Effector CD8-positive, alpha-beta T cell (primary cell): ENCODE results near the gene PORCN.
"Not testable (repeated sequence)": the region's sequence is repeated elsewhere in the genome, so short reads cannot be mapped to it uniquely, and the experiment has no call there.

Experiments used
- DNase-seq: peaks from one replicate; lab custom pipeline; 2025; lab: John Stamatoyannopoulos, UW

Gene PORCN

GRCh38 chrX:48513670-48514069 is 4.9 kb downstream of the PORCN start:
- no peak for DNase-seq

- DNase-seq, result no peak
Measured at GRCh38 chrX:48514126-48514806, 5.5 kb downstream of the PORCN start.

GRCh38 chrX:48514868-48515460 is 6.2 kb downstream of the PORCN start:
- no peak for DNase-seq

DNA sequence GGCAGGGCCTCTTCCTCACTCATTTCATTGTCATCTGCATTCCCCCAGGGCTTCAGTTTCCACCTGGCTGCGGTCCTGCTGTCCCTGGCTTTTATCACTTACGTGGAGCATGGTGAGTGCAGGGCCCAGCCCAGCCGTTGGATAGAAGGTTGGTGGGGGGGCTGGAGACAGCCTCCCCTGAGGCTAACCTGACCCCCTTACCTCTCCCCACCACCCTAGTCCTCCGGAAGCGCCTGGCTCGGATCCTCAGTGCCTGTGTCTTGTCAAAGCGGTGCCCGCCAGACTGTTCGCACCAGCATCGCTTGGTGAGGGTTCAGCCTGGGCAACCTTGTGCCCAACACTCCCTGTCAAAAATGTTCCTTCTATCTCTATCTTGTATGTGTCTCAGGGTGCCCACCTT is 7.0 kb downstream of the PORCN start:
- DNase-seq, result no peak

DNA sequence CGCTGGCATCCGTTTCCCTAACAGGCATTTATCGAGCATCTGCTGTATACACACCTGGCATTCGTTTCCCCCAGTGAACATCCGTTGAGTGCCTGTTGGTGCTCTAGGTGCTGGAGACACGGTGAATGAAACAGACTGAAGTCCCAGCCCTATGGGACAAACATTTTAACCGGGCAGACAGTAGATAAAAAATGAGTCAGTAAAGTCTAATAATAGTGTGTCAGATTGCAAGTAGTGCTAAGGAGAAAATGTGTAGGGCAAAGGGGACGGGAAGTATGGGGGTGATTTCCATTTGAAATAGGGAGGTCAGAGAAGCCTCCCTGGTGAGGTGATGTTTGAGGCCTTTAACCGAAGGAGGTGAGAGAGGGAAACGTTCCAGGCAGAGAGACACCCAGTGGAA is 7.5 kb downstream of the PORCN start:
- no peak for DNase-seq

GRCh38 chrX:48516987-48517386 is 8.2 kb downstream of the PORCN start:
- DNase-seq, result no peak

DNA sequence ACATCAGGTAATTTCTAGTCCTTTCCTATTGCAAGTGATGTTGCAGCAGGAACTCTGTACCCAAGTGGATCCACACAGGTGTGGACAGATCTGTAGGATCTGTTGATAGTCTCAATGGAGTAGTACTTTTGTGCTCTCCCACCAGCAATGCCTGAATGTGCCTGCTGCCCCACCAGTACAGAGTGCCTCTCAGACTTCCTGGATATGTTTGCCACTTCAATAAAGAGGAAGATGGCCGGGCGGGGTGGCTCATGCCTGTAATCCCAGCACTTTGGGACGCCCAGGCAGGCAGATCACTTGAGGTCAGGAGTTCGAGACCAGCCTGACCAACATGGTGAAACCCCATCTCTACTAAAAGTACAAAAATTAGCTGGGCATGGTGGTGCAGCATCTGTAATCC is 10.7 kb downstream of the PORCN start:
- DNase-seq, result not testable (repeated sequence)

GRCh38 chrX:48520455-48520854 is 11.7 kb downstream of the PORCN start:
- no peak for DNase-seq

- no peak for DNase-seq
Measured at GRCh38 chrX:48520976-48521352, 12.2 kb downstream of the PORCN start.

- DNase-seq, result peak; percentile 93
Measured at GRCh38 chrX:48521353-48522243, 12.8 kb downstream of the PORCN start, which contains the start of gene EBP. TSS of gene EBP (plus strand) at chrX:48521808. CDS start at chrX:48523772, 1,964 bp downstream.

DNA sequence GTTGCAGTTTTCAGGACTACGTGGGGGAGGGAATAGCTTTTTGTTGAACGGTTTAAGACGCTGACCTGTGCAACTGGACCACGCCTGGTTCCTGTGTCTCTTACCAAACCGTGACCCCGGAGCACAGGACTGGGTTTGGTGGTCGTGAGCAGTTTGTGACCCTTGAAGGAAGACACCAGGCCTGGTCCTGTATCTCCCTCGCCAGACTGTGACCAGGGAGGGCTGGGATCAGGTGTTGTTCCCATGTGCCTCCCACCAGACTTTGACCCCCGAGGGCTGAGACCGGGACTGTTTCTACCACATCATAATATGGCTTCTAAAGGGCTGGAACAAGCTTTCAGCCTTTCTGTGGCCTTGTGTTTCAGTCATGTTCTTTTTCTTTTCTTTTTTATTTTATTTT is 13.5 kb downstream of the PORCN start:
- DNase-seq, result no peak

DNA sequence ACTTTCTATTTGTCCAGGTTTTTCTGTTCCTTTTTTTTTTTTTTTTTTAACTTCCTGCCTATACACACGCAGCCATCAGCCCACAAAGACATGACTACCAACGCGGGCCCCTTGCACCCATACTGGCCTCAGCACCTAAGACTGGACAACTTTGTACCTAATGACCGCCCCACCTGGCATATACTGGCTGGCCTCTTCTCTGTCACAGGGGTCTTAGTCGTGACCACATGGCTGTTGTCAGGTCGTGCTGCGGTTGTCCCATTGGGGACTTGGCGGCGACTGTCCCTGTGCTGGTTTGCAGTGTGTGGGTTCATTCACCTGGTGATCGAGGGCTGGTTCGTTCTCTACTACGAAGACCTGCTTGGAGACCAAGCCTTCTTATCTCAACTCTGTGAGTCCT is 14.9 kb downstream of the PORCN start:
- no peak for DNase-seq

- DNase-seq, result not testable (repeated sequence)
Measured at GRCh38 chrX:48525853-48526252, 17.1 kb downstream of the PORCN start.

GRCh38 chrX:48530736-48531135 is 21.9 kb downstream of the PORCN start:
- no peak for DNase-seq

DNA sequence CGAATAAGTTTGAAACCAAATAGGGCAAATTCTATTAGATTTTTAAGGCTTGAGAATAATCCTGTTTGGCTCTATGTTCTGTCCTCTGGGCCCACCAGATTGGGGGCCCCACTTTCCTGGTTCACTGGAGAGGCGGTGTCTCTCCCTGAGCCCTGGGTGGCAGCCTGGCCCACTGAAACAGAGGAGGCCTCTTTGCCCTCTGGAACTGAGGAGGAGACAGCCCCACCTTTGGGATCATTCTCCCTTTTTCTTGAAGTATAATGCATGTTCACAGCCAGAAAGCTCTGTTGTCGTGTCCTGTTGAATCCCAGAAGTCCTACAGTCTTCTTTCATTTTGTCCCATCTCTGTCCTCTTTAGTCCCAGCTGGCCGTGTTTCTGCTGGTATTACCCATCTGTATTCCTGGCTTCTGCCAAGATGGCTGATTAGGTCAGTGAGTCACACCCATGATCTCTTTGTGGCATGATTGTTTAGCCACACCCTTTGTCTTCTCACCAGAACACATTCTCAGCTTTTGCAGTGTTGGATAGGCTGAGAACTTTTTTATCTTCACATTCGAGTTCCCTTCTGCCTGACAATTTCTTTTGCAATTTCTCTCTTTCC is 22.7 kb downstream of the PORCN start:
- no peak for DNase-seq

GRCh38 chrX:48532161-48532560 is 23.4 kb downstream of the PORCN start:
- no peak for DNase-seq

GRCh38 chrX:48533165-48533564 is 24.4 kb downstream of the PORCN start:
- DNase-seq, result no peak

DNA sequence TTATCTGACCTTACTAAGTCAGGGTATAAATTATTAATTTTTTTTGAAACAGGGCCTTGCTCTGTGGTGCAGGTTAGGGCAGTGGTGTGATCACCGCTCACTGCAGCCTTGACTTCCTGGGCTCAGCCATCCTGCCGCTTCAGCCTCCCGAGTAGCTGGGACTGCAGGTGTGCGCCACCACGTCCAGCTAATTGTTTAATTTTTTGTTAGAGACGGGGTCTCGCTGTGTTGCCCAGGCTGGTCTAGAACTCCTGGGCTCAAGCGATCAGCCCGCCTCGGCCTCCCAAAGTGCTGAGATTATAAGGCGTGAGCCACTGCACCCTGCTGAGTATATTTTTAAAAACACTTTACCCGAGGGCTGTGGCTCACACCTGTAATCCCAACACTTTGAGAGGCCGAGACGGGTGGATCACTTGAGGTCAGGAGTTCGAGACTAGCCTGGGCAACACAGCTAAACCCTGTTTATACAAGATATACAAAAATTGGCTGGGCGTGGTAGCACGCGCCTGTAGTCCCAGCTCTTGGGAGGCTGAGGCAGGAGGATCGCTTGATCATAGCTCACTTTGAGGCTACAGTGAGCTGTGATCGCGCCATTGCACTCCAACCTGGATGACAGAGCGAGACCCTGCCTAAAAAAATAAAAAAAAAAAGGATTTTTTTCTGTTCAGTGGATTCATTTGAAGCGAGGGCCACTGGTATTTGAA is 30.0 kb downstream of the PORCN start:
- DNase-seq, result no peak

DNA sequence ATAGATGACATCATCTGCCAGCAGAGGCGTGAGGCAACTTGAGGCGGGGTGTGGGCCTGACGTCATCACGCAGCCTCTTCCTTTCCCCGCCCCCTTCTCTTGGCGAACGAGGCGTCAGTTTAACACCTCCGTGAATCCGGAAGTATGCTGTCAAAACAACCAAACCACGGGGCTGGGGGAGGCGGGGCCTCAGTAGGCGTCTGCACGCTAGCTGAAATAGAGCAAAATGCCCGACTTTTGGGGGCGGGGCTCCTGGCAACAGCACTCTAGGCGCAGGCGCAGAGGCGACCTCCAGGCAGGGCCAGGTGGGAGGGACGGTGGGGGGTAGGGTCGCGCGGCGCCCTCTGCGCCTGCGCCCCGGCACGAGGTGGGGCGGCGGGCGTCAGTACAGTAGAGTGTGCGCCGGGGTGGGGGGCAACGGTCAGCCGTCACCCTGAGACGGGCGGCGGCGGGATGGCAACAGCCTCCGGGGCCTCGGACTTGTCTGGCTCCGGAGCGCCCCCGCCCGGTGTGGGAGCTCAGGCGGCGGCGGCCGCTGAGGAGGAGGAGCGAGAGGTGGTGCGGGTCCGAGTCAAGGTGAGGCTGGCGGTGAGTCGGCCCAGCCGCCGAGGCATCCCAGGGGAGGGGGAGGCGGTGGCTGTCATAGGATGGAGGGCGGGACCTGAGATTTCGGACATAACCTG is 30.7 kb downstream of the PORCN start, which contains the start of gene TBC1D25:
Gene TBC1D25 (plus strand): TSS at position 370 of the 683 bp plus-strand sequence. CDS start 84 bp downstream, at position 454.
- peak; percentile 94 for DNase-seq

DNA sequence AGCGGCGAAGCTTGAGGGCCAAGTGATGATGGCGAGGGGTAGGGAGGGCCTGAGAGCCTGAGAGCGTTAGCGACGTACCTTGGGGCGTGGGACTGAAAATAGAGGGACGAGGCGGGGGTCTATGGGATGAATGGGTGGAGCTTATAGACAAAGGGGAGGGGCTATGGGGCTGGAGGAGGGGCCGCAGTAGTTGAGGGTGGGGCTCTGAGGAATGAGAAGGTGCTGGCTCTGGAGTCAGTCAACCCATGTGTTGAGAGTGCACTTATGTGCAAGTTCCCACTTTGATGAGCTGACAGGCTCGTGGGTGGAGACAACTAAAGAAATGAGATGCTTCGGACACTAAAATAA is 31.2 kb downstream of the PORCN start:
- peak; percentile 46 for DNase-seq

DNA sequence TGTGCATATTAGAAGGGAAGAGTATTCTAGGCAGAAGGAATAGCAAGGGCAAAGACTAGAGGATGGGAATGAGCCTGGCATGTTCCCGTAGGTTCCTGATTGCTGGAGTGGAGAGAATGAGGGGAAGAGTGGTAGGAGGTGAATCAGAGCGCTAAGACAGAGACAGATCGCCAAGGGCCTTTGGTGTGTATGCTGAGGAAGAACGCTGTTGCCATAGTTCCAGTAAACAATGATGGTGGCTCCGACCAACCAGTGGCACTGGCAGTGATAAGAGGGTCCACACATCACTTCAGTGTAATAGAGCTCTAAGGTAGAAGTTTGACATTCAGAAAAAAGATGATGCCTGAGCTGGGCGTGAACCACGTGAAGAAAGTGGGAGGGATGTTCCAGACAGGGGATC is 31.7 kb downstream of the PORCN start:
- DNase-seq, result no peak
